Articular chondrocyte of knee joint (primary cell): ENCODE results near the gene TANK. TPM values are rescaled to one million over a fixed set of nuclear protein-coding genes. Genes with fewer than 3 reads are reported as not detected.

Experiments
- total RNA-seq: library from RNA; depleted of rRNA; stranded (reverse); fragments of >200 nt; gene quantifications from 2 replicates; pipeline ENCODE4 v1.2.3, GENCODE V29; 2012

TANK gene, protein sequence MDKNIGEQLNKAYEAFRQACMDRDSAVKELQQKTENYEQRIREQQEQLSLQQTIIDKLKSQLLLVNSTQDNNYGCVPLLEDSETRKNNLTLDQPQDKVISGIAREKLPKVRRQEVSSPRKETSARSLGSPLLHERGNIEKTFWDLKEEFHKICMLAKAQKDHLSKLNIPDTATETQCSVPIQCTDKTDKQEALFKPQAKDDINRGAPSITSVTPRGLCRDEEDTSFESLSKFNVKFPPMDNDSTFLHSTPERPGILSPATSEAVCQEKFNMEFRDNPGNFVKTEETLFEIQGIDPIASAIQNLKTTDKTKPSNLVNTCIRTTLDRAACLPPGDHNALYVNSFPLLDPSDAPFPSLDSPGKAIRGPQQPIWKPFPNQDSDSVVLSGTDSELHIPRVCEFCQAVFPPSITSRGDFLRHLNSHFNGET
- 97.7 and 100 TPM in 2 replicates for total RNA-seq

DNA sequence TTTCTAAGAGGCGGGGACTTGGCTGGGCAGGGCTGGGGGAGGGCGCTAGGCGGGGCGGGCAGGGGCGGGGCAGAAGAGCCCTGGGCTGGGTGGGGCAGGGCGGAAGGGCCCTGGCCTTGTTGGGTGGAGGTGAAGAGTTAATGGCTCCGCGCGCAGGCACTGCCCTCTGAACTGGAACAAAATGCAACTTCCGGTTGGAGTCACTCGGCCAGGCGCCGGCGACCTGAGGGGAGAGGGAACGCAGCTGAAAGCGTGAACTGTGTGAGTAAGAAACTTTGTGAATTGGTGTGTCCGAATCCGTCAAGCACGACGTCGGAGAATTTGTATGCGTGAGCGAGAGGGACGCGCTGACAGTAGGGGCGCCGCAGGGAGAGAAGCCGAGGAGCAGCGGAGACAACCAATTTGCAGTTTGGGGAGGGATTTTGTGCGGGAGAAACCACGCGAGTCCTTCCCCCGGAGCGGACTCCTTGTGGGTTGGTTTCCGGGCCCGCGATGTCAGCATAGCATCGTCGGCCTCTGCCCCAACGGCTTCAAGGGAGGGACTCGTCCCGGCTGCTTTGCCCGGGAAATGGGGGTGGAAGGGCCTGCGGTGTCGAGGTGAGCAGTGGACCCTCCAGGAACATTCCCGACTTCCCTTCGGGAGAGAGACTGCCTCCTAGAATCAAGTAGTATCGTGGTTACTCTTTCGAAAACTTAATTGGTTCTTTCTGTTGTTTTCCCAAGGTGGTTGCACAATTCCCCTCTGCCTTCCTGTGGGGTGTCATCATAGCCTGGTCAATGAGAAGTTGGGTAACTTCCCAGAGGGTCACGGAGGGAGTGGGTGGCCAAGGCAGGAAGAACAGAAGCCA is at the start of gene TANK:
Gene TANK (plus strand): TSS at position 203 of the 848 bp plus-strand sequence. CDS start 19,235 bp downstream, outside the sequence.

Other genes starting within 250 kb of the TANK start
- 72.3 and 73.2 TPM in 2 replicates for gene PSMD14, start 148.0 kb downstream of the TANK start, total RNA-seq